Skeletal muscle satellite cell (primary cell): ENCODE measurements around the gene ALK.

Experiments
- H3K27me3 ChIP-seq: 2 replicates; pipeline ENCODE4 v1.7.0; 2013; ENCODE audit warnings: low read length; ENCODE audit not compliant: control insufficient read depth, insufficient read depth
- H3K36me3 ChIP-seq: 2 replicates; pipeline ENCODE4 v1.7.0; 2013; ENCODE audit warnings: mild to moderate bottlenecking, control low read depth, low read length; ENCODE audit not compliant: insufficient read depth
- H3K4me1 ChIP-seq: 2 replicates; pipeline ENCODE4 v1.7.0; 2013; ENCODE audit warnings: low read length; ENCODE audit not compliant: control insufficient read depth, insufficient read depth
- H3K4me2 ChIP-seq: 2 replicates; pipeline ENCODE4 v1.7.0; 2013; ENCODE audit warnings: mild to moderate bottlenecking, low read length
- H3K4me3 ChIP-seq: 2 replicates; pipeline ENCODE4 v1.7.0; 2013; ENCODE audit warnings: low read length
- H3K9ac ChIP-seq: 2 replicates; pipeline ENCODE4 v1.7.0; 2013; ENCODE audit warnings: mild to moderate bottlenecking, low read depth, low read length, moderate library complexity
- H3K9me3 ChIP-seq: replicated peaks from 2 replicates; pipeline ENCODE4 v1.7.0; 2013; ENCODE audit warnings: mild to moderate bottlenecking, control low read depth, low read length

ALK gene

GRCh38 chr2:29229640-29230039, 691.7 kb downstream of the ALK start:
- H3K9me3 ChIP-seq = no peaks in the 10 kb centered on the region
- no peak overlapping the region for H3K4me3 ChIP-seq
- no peaks in the 10 kb centered on the region for H3K36me3 ChIP-seq
- H3K4me1 ChIP-seq = peaks cover 8% of the 10 kb centered on the region
- H3K27me3 ChIP-seq = peaks cover 75% of the 10 kb centered on the region
- no peak overlapping the region for H3K9ac ChIP-seq
- H3K4me2 ChIP-seq = no peak overlapping the region

GRCh38 chr2:29228947-29229346, 692.4 kb downstream of the ALK start:
- Histone ChIP-seq H3K4me2 (no peak overlapping the region), H3K4me1 (peaks cover 15% of the 10 kb centered on the region), H3K9ac (no peak overlapping the region), H3K9me3 (no peaks in the 10 kb centered on the region), H3K36me3 (no peaks in the 10 kb centered on the region), H3K4me3 (no peak overlapping the region), H3K27me3 (peaks cover 72% of the 10 kb centered on the region)

GRCh38 chr2:29227935-29228675, 693.3 kb downstream of the ALK start:
- peaks cover 20% of the 10 kb centered on the region for H3K4me1 ChIP-seq
- H3K9me3 ChIP-seq = no peaks in the 10 kb centered on the region
- peak overlapping the region; percentile 32 for H3K4me2 ChIP-seq
- peaks cover 64% of the 10 kb centered on the region for H3K27me3 ChIP-seq
- no peaks in the 10 kb centered on the region for H3K36me3 ChIP-seq
- H3K4me3 ChIP-seq = no peak overlapping the region
- no peak overlapping the region for H3K9ac ChIP-seq

- Histone ChIP-seq H3K4me3 (no peak overlapping the region), H3K36me3 (no peaks in the 10 kb centered on the region), H3K9me3 (no peaks in the 10 kb centered on the region), H3K27me3 (peaks cover 56% of the 10 kb centered on the region), H3K9ac (no peak overlapping the region), H3K4me2 (no peak overlapping the region), H3K4me1 (peaks cover 20% of the 10 kb centered on the region)
These were observed 694.6 kb downstream of the ALK start for GRCh38 chr2:29226808-29227207.

GRCh38 chr2:29226375-29226774, 695.0 kb downstream of the ALK start:
- H3K27me3 ChIP-seq = peaks cover 54% of the 10 kb centered on the region
- no peak overlapping the region for H3K9ac ChIP-seq
- H3K9me3 ChIP-seq = no peaks in the 10 kb centered on the region
- H3K4me1 ChIP-seq = peaks cover 20% of the 10 kb centered on the region
- no peak overlapping the region for H3K4me3 ChIP-seq
- no peak overlapping the region for H3K4me2 ChIP-seq
- no peaks in the 10 kb centered on the region for H3K36me3 ChIP-seq

- Histone ChIP-seq H3K36me3 (no peaks in the 10 kb centered on the region), H3K4me3 (no peak overlapping the region), H3K9me3 (no peaks in the 10 kb centered on the region), H3K27me3 (peaks cover 54% of the 10 kb centered on the region), H3K4me2 (no peak overlapping the region), H3K9ac (no peak overlapping the region), H3K4me1 (peaks cover 20% of the 10 kb centered on the region)
These were observed 695.6 kb downstream of the ALK start for GRCh38 chr2:29225814-29226213.

GRCh38 chr2:29224693-29225551, 696.5 kb downstream of the ALK start:
- Histone ChIP-seq H3K4me1 (peaks cover 20% of the 10 kb centered on the region), H3K9me3 (no peaks in the 10 kb centered on the region), H3K4me2 (no peak overlapping the region), H3K9ac (no peak overlapping the region), H3K4me3 (no peak overlapping the region), H3K36me3 (no peaks in the 10 kb centered on the region), H3K27me3 (peaks cover 47% of the 10 kb centered on the region)

- no peaks in the 10 kb centered on the region for H3K9me3 ChIP-seq
- no peak overlapping the region for H3K9ac ChIP-seq
- H3K4me3 ChIP-seq = no peak overlapping the region
- H3K4me2 ChIP-seq = no peak overlapping the region
- H3K4me1 ChIP-seq = peaks cover 20% of the 10 kb centered on the region
- H3K36me3 ChIP-seq = no peaks in the 10 kb centered on the region
- H3K27me3 ChIP-seq = peaks cover 38% of the 10 kb centered on the region
These were observed 697.3 kb downstream of the ALK start for GRCh38 chr2:29223851-29224692.

GRCh38 chr2:29223257-29223656, 698.1 kb downstream of the ALK start:
- Histone ChIP-seq H3K4me3 (no peak overlapping the region), H3K9me3 (no peaks in the 10 kb centered on the region), H3K27me3 (peaks cover 36% of the 10 kb centered on the region), H3K36me3 (no peaks in the 10 kb centered on the region), H3K4me2 (no peak overlapping the region), H3K9ac (no peak overlapping the region), H3K4me1 (peaks cover 18% of the 10 kb centered on the region)

- Histone ChIP-seq H3K36me3 (no peaks in the 10 kb centered on the region), H3K27me3 (peaks cover 29% of the 10 kb centered on the region), H3K4me2 (no peak overlapping the region), H3K9me3 (no peaks in the 10 kb centered on the region), H3K4me3 (no peak overlapping the region), H3K4me1 (peaks cover 12% of the 10 kb centered on the region), H3K9ac (no peak overlapping the region)
These were observed 698.8 kb downstream of the ALK start for GRCh38 chr2:29222381-29223179.
